Measurements from ENCODE around the gene ANGPTL8. TPM values are rescaled to one million over a fixed set of nuclear protein-coding genes. Genes with fewer than 3 reads are reported as not detected.

ANGPTL8 gene
- total and polyA plus RNA-seq, 4 donors: 0.71 to 2.3 TPM; not detected in 2

GRCh38 chr19:11242864-11243797, 3.7 kb downstream of the ANGPTL8 start:
- Histone ChIP-seq H3K27ac (ENCODE audit: low read depth, low read length) (no peak overlapping the region), H3K4me3 (ENCODE audit: low read depth, low read length) (peak overlapping the region; percentile 27), H3K4me1 (ENCODE audit: control insufficient read depth, insufficient read depth, low read length) (peaks cover 10% of the 10 kb centered on the region), H3K27me3 (ENCODE audit: control insufficient read depth, insufficient read depth, low read length) (no peaks in the 10 kb centered on the region), H3K9me3 (ENCODE audit: control insufficient read depth, insufficient read depth, low read length) (no peaks in the 10 kb centered on the region), H3K36me3 (ENCODE audit: control insufficient read depth, insufficient read depth, low read length) (peaks cover 56% of the 10 kb centered on the region)
- DNase-seq (ENCODE audit: low read depth in 4 of 6, low spot score in 6 of 6): peak; percentile 26 to 91 (median 70)
- 24% methylated on average over 47 of the region's 48 CpGs for WGBS (ENCODE audit: insufficient coverage)

DNA sequence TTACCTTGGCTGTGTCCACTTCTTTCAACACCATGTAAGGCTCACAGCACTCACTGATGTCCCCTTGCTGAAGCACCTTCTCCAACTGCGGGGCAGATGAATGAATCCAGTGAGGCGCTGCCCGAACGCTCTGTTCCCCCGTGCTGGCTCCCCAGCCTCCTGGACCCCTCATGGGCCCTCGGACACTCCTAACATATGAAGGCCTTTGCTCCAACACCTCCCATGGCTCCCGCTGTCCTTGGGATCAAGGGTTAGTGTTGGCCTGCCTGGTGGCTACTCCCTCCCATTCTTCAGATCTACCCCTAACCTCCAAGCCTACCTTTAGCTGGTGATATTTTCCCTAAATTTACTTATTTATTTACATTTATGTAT, 4.4 kb downstream of the ANGPTL8 start:
- Histone ChIP-seq H3K27ac (ENCODE audit: low read depth, low read length) (no peak overlapping the region), H3K9me3 (ENCODE audit: control insufficient read depth, insufficient read depth, low read length) (no peaks in the 10 kb centered on the region), H3K27me3 (ENCODE audit: control insufficient read depth, insufficient read depth, low read length) (no peaks in the 10 kb centered on the region), H3K4me3 (ENCODE audit: low read depth, low read length) (peak overlapping the region; percentile 27), H3K36me3 (ENCODE audit: control insufficient read depth, insufficient read depth, low read length) (peaks cover 52% of the 10 kb centered on the region), H3K4me1 (ENCODE audit: control insufficient read depth, insufficient read depth, low read length) (peaks cover 10% of the 10 kb centered on the region)
- WGBS (ENCODE audit: insufficient coverage): 94% methylated on average over 7 of the region's 7 CpGs
- DNase-seq (ENCODE audit: low read depth in 4 of 6, low spot score in 6 of 6): no peak

- 94% methylated on average over 2 of the region's 5 CpGs for whole genome bisulfite sequencing (ENCODE audit: insufficient coverage)
- H3K27ac ChIP-seq (ENCODE audit: low read depth, low read length): no peak overlapping the region
Observed at GRCh38 chr19:11244846-11245589, 5.6 kb downstream of the ANGPTL8 start.

GRCh38 chr19:11246941-11247340, 7.5 kb downstream of the ANGPTL8 start:
- H3K4me3 ChIP-seq (ENCODE audit: low read depth, low read length): no peak overlapping the region
- WGBS (ENCODE audit: insufficient coverage): 90% methylated on average over 6 of the region's 11 CpGs
- H3K9me3 ChIP-seq (ENCODE audit: control insufficient read depth, insufficient read depth, low read length): no peaks in the 10 kb centered on the region
- peaks cover 38% of the 10 kb centered on the region for H3K36me3 ChIP-seq (ENCODE audit: control insufficient read depth, insufficient read depth, low read length)
- H3K27me3 ChIP-seq (ENCODE audit: control insufficient read depth, insufficient read depth, low read length): no peaks in the 10 kb centered on the region
- DNase-seq (ENCODE audit: low read depth in 4 of 6, low spot score in 6 of 6): no peak
- no peak overlapping the region for H3K27ac ChIP-seq (ENCODE audit: low read depth, low read length)
- peaks cover 10% of the 10 kb centered on the region for H3K4me1 ChIP-seq (ENCODE audit: control insufficient read depth, insufficient read depth, low read length)

More at GRCh38 chr19:11244846-11245589, 5.6 kb downstream of the ANGPTL8 start:
- peaks cover 43% of the 10 kb centered on the region for H3K36me3 ChIP-seq (ENCODE audit: control insufficient read depth, insufficient read depth, low read length)
- no peak overlapping the region for H3K4me3 ChIP-seq (ENCODE audit: low read depth, low read length)
- peaks cover 10% of the 10 kb centered on the region for H3K4me1 ChIP-seq (ENCODE audit: control insufficient read depth, insufficient read depth, low read length)
- DNase-seq (ENCODE audit: low read depth in 4 of 6, low spot score in 6 of 6): no peak
- H3K9me3 ChIP-seq (ENCODE audit: control insufficient read depth, insufficient read depth, low read length): no peaks in the 10 kb centered on the region
- no peaks in the 10 kb centered on the region for H3K27me3 ChIP-seq (ENCODE audit: control insufficient read depth, insufficient read depth, low read length)

DNA sequence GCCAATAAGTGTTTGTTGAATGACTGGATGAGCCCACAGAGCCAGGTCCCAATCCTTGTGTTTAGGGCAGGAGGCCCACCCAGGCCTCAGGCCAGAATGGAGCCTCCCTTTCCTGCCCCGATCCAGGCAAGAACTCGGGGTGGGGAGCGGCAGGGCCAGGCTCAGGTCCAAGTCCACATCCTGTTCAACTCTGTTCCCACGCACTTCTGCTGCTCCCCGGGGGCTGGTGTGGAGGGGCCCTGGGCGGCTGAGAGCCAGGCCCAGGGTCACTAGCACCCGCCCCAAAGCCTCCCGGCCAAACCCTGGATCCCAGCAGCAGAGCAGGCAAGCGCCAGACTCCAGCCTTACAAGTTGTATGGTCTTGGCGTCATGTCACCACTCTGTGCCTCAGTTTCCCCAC, 8.0 kb downstream of the ANGPTL8 start:
- no peaks in the 10 kb centered on the region for H3K9me3 ChIP-seq (ENCODE audit: control insufficient read depth, insufficient read depth, low read length)
- peaks cover 40% of the 10 kb centered on the region for H3K36me3 ChIP-seq (ENCODE audit: control insufficient read depth, insufficient read depth, low read length)
- no peak for DNase-seq (ENCODE audit: low read depth in 4 of 6, low spot score in 6 of 6)
- peaks cover 10% of the 10 kb centered on the region for H3K4me1 ChIP-seq (ENCODE audit: control insufficient read depth, insufficient read depth, low read length)
- H3K27ac ChIP-seq (ENCODE audit: low read depth, low read length): no peak overlapping the region
- H3K27me3 ChIP-seq (ENCODE audit: control insufficient read depth, insufficient read depth, low read length): no peaks in the 10 kb centered on the region
- WGBS (ENCODE audit: insufficient coverage): 80% methylated on average over 10 of the region's 10 CpGs
- H3K4me3 ChIP-seq (ENCODE audit: low read depth, low read length): no peak overlapping the region

DNA sequence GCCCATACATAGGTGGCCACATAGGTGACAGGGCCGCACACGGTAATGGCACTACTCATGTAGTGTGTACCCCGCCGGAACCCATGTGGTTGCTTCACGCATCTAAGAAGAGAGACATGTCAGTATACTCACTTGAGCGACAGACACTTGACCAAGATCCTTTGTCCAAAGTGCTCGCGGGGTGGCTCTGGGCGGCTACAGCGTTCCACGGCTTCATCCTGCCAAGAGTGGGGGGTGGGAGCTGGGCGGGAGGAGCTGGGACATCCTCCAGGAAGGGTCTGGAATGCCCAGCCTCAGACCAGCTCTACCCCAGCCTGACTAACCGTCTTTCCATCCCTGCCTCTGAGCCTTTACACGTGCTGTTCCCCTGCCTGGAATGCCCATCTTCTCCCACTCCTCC, 8.5 kb downstream of the ANGPTL8 start:
- WGBS (ENCODE audit: insufficient coverage): 85% methylated on average over 10 of the region's 14 CpGs
- H3K9me3 ChIP-seq (ENCODE audit: control insufficient read depth, insufficient read depth, low read length): no peaks in the 10 kb centered on the region
- H3K27ac ChIP-seq (ENCODE audit: low read depth, low read length): no peak overlapping the region
- H3K4me1 ChIP-seq (ENCODE audit: control insufficient read depth, insufficient read depth, low read length): peaks cover 10% of the 10 kb centered on the region
- no peak overlapping the region for H3K4me3 ChIP-seq (ENCODE audit: low read depth, low read length)
- no peaks in the 10 kb centered on the region for H3K27me3 ChIP-seq (ENCODE audit: control insufficient read depth, insufficient read depth, low read length)
- peaks cover 38% of the 10 kb centered on the region for H3K36me3 ChIP-seq (ENCODE audit: control insufficient read depth, insufficient read depth, low read length)
- DNase-seq (ENCODE audit: low read depth in 4 of 6, low spot score in 6 of 6): no peak

DNA sequence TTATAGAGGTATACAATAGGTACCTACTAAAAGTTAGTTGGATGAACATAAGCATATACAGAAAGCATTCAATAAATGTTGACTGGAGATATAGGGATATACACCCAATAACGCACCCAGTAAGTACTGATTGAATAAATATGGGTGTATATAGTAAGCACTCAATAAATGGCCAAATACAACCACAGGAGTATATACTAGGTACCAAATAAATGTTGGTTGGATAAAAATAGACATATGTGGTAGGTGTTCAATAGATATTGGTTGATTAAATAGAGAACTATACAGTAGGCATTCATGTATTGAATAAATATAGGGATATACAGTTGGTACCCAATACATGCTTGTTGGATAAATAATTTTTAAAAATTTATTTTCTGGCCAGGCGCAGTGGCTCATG, 9.4 kb downstream of the ANGPTL8 start:
- Histone ChIP-seq H3K27ac (ENCODE audit: low read depth, low read length) (no peak overlapping the region), H3K36me3 (ENCODE audit: control insufficient read depth, insufficient read depth, low read length) (peaks cover 34% of the 10 kb centered on the region), H3K9me3 (ENCODE audit: control insufficient read depth, insufficient read depth, low read length) (no peaks in the 10 kb centered on the region), H3K4me3 (ENCODE audit: low read depth, low read length) (no peak overlapping the region), H3K27me3 (ENCODE audit: control insufficient read depth, insufficient read depth, low read length) (no peaks in the 10 kb centered on the region), H3K4me1 (ENCODE audit: control insufficient read depth, insufficient read depth, low read length) (peaks cover 4% of the 10 kb centered on the region)
- WGBS (ENCODE audit: insufficient coverage): no CpG with 5 or more reads among the region's 2 CpGs
- no peak for DNase-seq (ENCODE audit: low read depth in 4 of 6, low spot score in 6 of 6)

DNA sequence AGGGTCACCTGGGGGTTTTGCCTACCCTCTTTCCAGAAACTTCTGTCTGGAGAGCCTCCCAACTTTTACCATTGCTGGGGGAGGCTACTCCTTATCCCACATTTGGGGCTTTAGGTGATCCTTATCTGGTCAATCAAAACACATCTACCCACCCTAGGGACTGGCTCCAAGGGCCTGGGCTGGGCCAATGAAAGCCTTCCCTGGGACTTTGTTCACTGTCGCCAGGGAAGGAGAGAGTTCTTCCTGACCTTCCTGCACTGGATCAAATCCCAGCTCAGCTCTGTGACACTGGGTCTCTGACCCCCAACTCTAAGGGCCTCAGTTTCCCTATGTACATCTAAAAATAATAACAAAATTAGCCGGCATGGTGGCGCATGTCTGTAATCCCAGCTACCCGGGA, 11.8 kb downstream of the ANGPTL8 start:
- DNase-seq (ENCODE audit: low read depth in 4 of 6, low spot score in 6 of 6): no peak
- no peaks in the 10 kb centered on the region for H3K27me3 ChIP-seq (ENCODE audit: control insufficient read depth, insufficient read depth, low read length)
- 100% methylated on average over 1 of the region's 4 CpGs for WGBS (ENCODE audit: insufficient coverage)
- H3K27ac ChIP-seq (ENCODE audit: low read depth, low read length): no peak overlapping the region
- H3K4me3 ChIP-seq (ENCODE audit: low read depth, low read length): no peak overlapping the region
- H3K4me1 ChIP-seq (ENCODE audit: control insufficient read depth, insufficient read depth, low read length): peaks cover 10% of the 10 kb centered on the region
- H3K36me3 ChIP-seq (ENCODE audit: control insufficient read depth, insufficient read depth, low read length): peaks cover 30% of the 10 kb centered on the region
- H3K9me3 ChIP-seq (ENCODE audit: control insufficient read depth, insufficient read depth, low read length): no peaks in the 10 kb centered on the region

DNA sequence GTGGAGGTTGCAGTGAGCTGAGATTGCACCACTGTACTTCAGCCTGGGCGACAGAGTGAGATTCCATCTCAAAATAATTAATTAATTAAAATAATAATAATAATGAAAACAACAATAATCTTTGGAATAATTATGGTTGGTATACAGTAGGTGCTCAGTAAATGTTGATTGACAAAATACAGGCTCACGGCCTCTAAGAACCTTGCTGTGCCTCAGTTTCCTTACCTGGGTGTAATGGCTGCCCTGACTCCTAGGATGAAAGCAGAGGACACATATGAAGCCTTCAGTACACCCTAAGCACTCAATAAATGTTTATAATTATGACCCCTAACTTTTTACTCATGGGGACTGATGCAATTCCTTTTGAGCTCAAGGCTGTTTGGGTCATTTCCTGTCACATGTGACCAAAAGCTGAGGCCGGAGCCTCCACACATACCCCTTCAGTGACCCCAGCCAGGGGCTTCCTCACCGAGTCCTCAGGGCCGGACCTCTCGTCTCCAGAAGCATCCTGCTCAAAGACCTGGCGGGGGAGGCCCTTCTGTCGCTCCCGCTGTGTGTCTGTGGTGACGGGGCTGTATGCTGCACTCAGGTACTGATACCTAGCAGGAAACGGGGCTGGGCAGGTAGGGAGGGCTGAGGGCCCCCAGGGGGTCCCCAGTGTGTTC, 12.4 kb downstream of the ANGPTL8 start:
- Histone ChIP-seq H3K4me3 (ENCODE audit: low read depth, low read length) (no peak overlapping the region), H3K27me3 (ENCODE audit: control insufficient read depth, insufficient read depth, low read length) (no peaks in the 10 kb centered on the region), H3K27ac (ENCODE audit: low read depth, low read length) (no peak overlapping the region), H3K36me3 (ENCODE audit: control insufficient read depth, insufficient read depth, low read length) (peaks cover 25% of the 10 kb centered on the region), H3K9me3 (ENCODE audit: control insufficient read depth, insufficient read depth, low read length) (no peaks in the 10 kb centered on the region), H3K4me1 (ENCODE audit: control insufficient read depth, insufficient read depth, low read length) (peaks cover 11% of the 10 kb centered on the region)
- 94% methylated on average over 10 of the region's 11 CpGs for WGBS (ENCODE audit: insufficient coverage)
- no peak for DNase-seq (ENCODE audit: low read depth in 4 of 6, low spot score in 6 of 6)
